ENCODE data around the gene BRWD1.

DNA sequence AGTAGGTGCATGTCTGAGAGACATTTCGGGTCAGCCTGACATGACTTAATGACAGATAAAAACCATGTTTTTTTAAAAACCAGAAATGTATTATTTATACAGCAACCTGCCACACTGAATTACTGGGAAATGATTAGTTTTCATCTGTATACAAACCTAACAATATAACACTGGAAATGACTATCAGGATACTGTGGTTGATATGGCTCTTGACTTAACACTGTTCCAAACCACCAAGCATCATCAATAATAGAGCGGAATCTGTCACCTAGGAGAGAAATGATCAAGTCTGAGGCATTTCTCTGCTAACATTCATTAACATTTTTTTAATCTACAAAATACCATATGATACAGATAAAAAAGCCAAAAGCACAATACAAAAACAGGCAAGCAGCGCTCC, 88.5 kb downstream of the BRWD1 start:
- TF ChIP-seq ARNTL (CRISPR knock-in tag; IDR thresholded peaks at IDR 0.05; ENCODE audit: borderline replicate concordance, low read depth) (no peak), TCF4 (CRISPR knock-in tag; IDR thresholded peaks at IDR 0.05; ENCODE audit: borderline replicate concordance) (no peak), BACH2 (CRISPR knock-in tag; IDR thresholded peaks at IDR 0.05; ENCODE audit: borderline replicate concordance) (no peak), PATZ1 (CRISPR knock-in tag; IDR thresholded peaks at IDR 0.05; ENCODE audit: borderline replicate concordance) (no peak), OSR1 (CRISPR knock-in tag; IDR thresholded peaks at IDR 0.05) (no peak), ZFP30 (CRISPR knock-in tag; IDR thresholded peaks at IDR 0.05) (no peak), ZNF565 (CRISPR knock-in tag; conservative IDR thresholded peaks at IDR 0.05; ENCODE audit: low read depth) (no peak), TOX (CRISPR knock-in tag; IDR thresholded peaks at IDR 0.05; ENCODE audit: borderline replicate concordance) (no peak), ZFP3 (CRISPR knock-in tag; IDR thresholded peaks at IDR 0.05) (no peak)
- TF ChIP-seq, protein P1, sequence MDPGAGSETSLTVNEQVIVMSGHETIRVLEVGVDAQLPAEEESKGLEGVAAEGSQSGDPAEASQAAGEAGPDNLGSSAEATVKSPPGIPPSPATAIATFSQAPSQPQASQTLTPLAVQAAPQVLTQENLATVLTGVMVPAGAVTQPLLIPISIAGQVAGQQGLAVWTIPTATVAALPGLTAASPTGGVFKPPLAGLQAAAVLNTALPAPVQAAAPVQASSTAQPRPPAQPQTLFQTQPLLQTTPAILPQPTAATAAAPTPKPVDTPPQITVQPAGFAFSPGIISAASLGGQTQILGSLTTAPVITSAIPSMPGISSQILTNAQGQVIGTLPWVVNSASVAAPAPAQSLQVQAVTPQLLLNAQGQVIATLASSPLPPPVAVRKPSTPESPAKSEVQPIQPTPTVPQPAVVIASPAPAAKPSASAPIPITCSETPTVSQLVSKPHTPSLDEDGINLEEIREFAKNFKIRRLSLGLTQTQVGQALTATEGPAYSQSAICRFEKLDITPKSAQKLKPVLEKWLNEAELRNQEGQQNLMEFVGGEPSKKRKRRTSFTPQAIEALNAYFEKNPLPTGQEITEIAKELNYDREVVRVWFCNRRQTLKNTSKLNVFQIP (CRISPR knock-in tag; IDR thresholded peaks at IDR 0.05; ENCODE audit: borderline replicate concordance, low read depth): no peak
- TF ChIP-seq, protein P2, sequence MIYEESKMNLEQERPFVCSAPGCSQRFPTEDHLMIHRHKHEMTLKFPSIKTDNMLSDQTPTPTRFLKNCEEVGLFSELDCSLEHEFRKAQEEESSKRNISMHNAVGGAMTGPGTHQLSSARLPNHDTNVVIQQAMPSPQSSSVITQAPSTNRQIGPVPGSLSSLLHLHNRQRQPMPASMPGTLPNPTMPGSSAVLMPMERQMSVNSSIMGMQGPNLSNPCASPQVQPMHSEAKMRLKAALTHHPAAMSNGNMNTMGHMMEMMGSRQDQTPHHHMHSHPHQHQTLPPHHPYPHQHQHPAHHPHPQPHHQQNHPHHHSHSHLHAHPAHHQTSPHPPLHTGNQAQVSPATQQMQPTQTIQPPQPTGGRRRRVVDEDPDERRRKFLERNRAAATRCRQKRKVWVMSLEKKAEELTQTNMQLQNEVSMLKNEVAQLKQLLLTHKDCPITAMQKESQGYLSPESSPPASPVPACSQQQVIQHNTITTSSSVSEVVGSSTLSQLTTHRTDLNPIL (CRISPR knock-in tag; IDR thresholded peaks at IDR 0.05; ENCODE audit: low read depth): no peak

Data from SK-N-SH treated with all-trans-retinoic acid at 6 μM for 48 hours (cell line).